ENCODE data around the gene SYTL2. TPM values are rescaled to one million over a fixed set of nuclear protein-coding genes. Genes with fewer than 3 reads are reported as not detected.
"Not testable (repeated sequence)": the region's sequence is repeated elsewhere in the genome, so short reads cannot be mapped to it uniquely, and the experiment has no call there.

Gene SYTL2
- total RNA-seq, 2 experiments from 2014 or later: 5.8 to 7.6 TPM

DNA sequence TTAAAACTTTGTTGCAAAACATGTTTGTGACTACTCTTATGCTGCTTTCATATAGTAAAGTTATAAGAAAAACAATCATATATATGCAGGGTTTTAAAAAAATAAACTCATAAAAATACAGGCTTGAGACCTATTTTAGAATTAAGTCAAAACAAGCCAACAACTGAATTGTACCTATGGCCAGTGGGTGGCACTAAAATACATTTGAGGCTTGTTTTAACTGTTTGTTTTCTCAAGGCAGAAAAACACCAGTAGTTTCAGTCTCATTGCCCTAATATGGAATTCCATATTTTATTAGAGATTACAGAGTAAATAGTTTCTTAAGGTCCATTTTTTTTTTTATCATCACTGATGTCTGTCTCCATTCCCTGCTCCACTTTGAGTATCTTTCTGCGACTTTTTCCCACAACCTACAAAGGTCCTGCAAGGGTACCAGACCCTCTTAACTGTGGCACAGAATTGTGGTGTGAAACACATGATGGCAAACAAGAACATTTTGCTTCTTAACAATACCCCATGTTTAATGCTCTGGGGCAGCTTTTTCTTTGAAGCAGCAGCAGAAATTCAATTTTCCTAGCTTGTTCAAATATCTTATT, 116.5 kb downstream of the SYTL2 start:
- H3K27ac Mint-ChIP-seq: no peak overlapping the region
- H3K27me3 Mint-ChIP-seq: no peaks in the 10 kb centered on the region
- H3K4me3 Mint-ChIP-seq: no peak overlapping the region
- DNase-seq: no peak
- peaks cover 15% of the 10 kb centered on the region for H3K4me1 Mint-ChIP-seq
- H3K36me3 Mint-ChIP-seq: peaks cover under 1% of the 10 kb centered on the region
- no peaks in the 10 kb centered on the region for H3K9me3 Mint-ChIP-seq

DNA sequence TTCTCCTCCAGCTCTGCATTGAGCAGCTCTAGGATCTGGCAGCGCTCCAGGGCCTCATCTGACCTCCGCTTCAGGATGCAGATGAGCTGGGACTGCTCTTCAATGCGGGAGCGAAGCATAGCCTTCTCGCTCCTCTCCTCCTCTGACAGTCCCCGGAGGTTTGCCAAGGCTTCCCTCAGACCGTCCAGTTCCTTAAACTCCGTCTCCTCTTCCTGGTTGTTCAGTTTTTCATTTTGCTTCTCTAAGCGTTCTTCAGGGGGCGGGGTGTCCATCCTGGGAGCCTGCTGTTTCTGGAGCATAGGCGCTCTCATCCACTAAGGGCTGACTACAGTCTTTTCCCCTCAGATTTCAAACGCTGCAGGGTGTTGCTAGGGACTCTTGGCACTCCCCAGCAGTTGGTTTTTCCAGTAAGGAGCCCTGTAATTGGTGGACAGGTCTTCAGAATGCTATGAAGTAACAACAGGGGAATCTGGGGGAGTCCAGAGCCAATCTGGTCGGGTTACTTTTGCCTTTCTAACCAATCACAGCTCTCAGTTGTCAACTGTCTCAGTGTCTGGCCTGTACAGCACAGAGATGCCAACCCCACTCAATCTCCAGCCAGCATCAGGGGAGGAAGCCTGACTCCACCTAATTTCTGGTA, 125.0 kb downstream of the SYTL2 start, which contains the start of gene CCDC89:
CCDC89 (minus strand) TSS at position 376 of the 640 bp plus-strand sequence; CDS start at position 311, 65 bp downstream.
- Mint-ChIP-seq H3K9me3 (no peaks in the 10 kb centered on the region), H3K27me3 (no peaks in the 10 kb centered on the region), H3K4me1 (peaks cover 11% of the 10 kb centered on the region), H3K4me3 (no peak within 1 kb of the TSS), H3K27ac (no peak within 1 kb of the TSS), H3K36me3 (peaks cover 5% of the 10 kb centered on the region)
- DNase-seq: no peak

- H3K4me3 Mint-ChIP-seq: no peak overlapping the region
- H3K9me3 Mint-ChIP-seq: no peaks in the 10 kb centered on the region
- no peak for DNase-seq
- no peaks in the 10 kb centered on the region for H3K27me3 Mint-ChIP-seq
- H3K4me1 Mint-ChIP-seq: peaks cover 11% of the 10 kb centered on the region
- H3K36me3 Mint-ChIP-seq: peaks cover 5% of the 10 kb centered on the region
- no peak overlapping the region for H3K27ac Mint-ChIP-seq
These were observed 125.7 kb downstream of the SYTL2 start for GRCh38 chr11:85685125-85685819.

GRCh38 chr11:85682330-85683305, 128.3 kb downstream of the SYTL2 start:
- H3K9me3 Mint-ChIP-seq: no peaks in the 10 kb centered on the region
- H3K4me3 Mint-ChIP-seq: peak overlapping the region; percentile 82
- DNase-seq: peak; percentile 80
- peak overlapping the region; percentile 86 for H3K27ac Mint-ChIP-seq
- H3K27me3 Mint-ChIP-seq: no peaks in the 10 kb centered on the region
- H3K36me3 Mint-ChIP-seq: peaks cover 5% of the 10 kb centered on the region
- H3K4me1 Mint-ChIP-seq: peaks cover 11% of the 10 kb centered on the region

- Mint-ChIP-seq H3K27ac (no peak overlapping the region), H3K27me3 (no peaks in the 10 kb centered on the region), H3K36me3 (peaks cover 5% of the 10 kb centered on the region), H3K4me1 (peaks cover 11% of the 10 kb centered on the region), H3K9me3 (no peaks in the 10 kb centered on the region), H3K4me3 (no peak overlapping the region)
- no peak for DNase-seq
These were observed 130.0 kb downstream of the SYTL2 start for GRCh38 chr11:85680897-85681296.

DNA sequence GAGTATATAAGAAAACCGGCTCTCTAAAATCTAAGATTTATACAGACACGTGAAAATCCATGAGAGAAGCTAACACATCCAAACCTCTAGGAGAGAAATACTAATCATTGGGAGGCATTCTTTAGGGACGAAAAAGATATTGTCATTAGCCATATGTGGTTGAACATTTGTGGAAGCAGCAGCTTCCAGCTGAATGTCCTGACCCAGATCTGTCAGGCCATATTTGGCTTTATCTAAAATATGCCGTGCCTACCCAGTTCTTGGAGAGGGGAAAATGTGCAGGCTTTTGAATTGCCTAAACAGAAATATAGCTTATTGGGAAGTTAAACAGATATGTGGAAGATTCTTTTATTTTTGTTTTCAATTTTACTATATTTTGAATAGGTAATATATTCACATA, 131.4 kb downstream of the SYTL2 start:
- peaks cover 11% of the 10 kb centered on the region for H3K4me1 Mint-ChIP-seq
- no peak overlapping the region for H3K4me3 Mint-ChIP-seq
- no peak overlapping the region for H3K27ac Mint-ChIP-seq
- no peaks in the 10 kb centered on the region for H3K27me3 Mint-ChIP-seq
- H3K36me3 Mint-ChIP-seq: peaks cover 5% of the 10 kb centered on the region
- no peak for DNase-seq
- H3K9me3 Mint-ChIP-seq: no peaks in the 10 kb centered on the region

GRCh38 chr11:85673393-85673792, 137.5 kb downstream of the SYTL2 start:
- H3K27ac Mint-ChIP-seq: no peak overlapping the region
- no peak for DNase-seq
- H3K4me3 Mint-ChIP-seq: no peak overlapping the region
- no peaks in the 10 kb centered on the region for H3K4me1 Mint-ChIP-seq
- no peaks in the 10 kb centered on the region for H3K36me3 Mint-ChIP-seq
- no peaks in the 10 kb centered on the region for H3K9me3 Mint-ChIP-seq
- no peaks in the 10 kb centered on the region for H3K27me3 Mint-ChIP-seq

- Mint-ChIP-seq H3K4me1 (no peaks in the 10 kb centered on the region), H3K4me3 (no peak overlapping the region), H3K27me3 (no peaks in the 10 kb centered on the region), H3K9me3 (no peaks in the 10 kb centered on the region), H3K36me3 (no peaks in the 10 kb centered on the region), H3K27ac (no peak overlapping the region)
- DNase-seq: no peak
These were observed 138.6 kb downstream of the SYTL2 start for GRCh38 chr11:85672105-85672902.

- not testable (repeated sequence) for DNase-seq, H3K4me1 Mint-ChIP-seq, H3K9me3 Mint-ChIP-seq, H3K4me3 Mint-ChIP-seq, H3K27me3 Mint-ChIP-seq, H3K36me3 Mint-ChIP-seq, H3K27ac Mint-ChIP-seq
These were observed 139.8 kb downstream of the SYTL2 start for GRCh38 chr11:85670949-85671663.

DNA sequence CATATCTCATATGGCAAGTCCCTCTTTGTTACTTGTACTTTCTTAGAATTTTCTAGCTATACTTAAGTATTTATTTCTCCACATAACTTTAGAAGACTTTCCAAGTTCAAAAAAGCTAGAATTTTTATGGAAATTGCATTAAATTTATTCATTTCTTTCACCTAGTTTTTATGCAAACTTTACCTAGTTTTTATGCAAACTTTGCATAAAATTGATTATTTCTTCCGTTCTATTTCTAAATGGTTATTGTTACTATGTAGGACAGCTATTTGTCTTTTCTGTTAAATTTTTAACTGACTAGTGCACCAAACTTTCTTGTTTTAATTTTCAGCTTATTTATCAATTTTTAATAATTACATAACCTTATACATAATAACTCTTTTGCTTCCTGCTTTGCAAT, 142.8 kb downstream of the SYTL2 start:
- DNase-seq: no peak
- peaks cover 8% of the 10 kb centered on the region for H3K4me1 Mint-ChIP-seq
- peaks cover 10% of the 10 kb centered on the region for H3K36me3 Mint-ChIP-seq
- no peak overlapping the region for H3K4me3 Mint-ChIP-seq
- H3K27ac Mint-ChIP-seq: no peak overlapping the region
- peaks cover 3% of the 10 kb centered on the region for H3K27me3 Mint-ChIP-seq
- no peaks in the 10 kb centered on the region for H3K9me3 Mint-ChIP-seq

DNA sequence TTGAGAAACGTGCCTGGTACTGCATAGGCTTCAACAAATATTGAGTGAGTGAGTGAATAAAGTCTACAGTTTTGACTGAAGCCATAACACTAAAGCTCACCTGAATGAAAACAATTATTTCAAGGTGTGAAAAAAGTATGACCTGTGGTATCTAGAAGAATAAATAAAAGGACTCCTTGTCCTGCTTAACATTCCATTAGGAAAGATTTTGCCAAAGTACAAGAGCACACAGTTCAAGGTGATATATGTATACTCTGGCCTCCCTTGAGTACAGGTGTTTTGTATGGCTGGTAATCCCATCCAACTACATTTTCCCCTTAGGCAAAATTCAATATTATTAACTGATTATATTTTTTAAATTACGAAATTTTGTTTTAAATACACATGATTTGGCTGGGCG, 144.3 kb downstream of the SYTL2 start:
- H3K9me3 Mint-ChIP-seq: no peaks in the 10 kb centered on the region
- no peak overlapping the region for H3K27ac Mint-ChIP-seq
- H3K36me3 Mint-ChIP-seq: peaks cover 15% of the 10 kb centered on the region
- no peak for DNase-seq
- peaks cover 8% of the 10 kb centered on the region for H3K4me1 Mint-ChIP-seq
- peaks cover 3% of the 10 kb centered on the region for H3K27me3 Mint-ChIP-seq
- no peak overlapping the region for H3K4me3 Mint-ChIP-seq

GRCh38 chr11:85665733-85666132, 145.2 kb downstream of the SYTL2 start:
- H3K36me3 Mint-ChIP-seq: peaks cover 24% of the 10 kb centered on the region
- H3K27me3 Mint-ChIP-seq: peaks cover 3% of the 10 kb centered on the region
- H3K4me1 Mint-ChIP-seq: peaks cover 16% of the 10 kb centered on the region
- peak overlapping the region; percentile 98 for H3K27ac Mint-ChIP-seq
- no peak for DNase-seq
- peak overlapping the region; percentile 98 for H3K4me3 Mint-ChIP-seq
- no peaks in the 10 kb centered on the region for H3K9me3 Mint-ChIP-seq

DNA sequence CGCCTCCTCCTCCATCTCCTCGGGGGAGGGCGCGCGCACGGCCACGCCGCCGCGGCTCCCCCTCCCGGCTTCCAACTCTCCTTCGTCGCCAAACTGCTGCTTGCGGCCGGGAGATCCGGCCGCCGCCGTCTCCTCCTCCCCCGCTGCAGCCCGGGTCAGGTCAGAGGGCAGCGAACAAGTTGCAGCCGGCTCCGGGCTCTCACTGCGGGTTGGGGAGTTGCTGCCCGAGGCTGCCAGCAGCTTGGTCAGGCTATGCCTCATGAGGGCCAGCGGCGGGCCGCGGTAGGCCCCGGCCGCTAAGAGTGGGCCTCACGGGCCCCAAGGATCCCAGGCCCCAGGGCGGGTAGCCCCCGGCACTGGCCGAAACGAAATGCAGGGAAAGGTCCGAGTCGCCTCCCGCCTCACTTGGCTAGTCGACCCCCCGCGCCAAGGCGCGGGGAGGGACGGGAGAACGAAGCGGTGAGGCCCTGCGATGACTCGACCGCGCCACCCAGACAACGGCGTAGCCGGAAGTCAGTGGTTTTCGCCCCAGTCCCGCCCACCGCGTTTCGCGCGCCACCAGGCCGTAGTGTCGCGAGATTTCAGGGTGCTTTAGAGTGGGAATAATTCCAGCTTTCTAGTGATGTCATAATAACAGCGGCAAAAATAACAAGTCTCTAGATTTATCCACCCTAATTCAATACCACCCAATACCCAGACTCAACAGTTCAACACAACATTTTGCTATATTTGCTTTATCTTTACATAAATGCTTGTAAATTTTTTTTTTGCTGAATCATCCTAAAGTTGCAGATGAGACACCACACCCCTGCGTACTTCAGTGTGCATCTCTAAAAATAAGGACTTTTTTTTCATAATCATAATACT, 146.1 kb downstream of the SYTL2 start, which contains the start of gene CREBZF:
CREBZF (minus strand) TSS at position 515 of the 867 bp plus-strand sequence; CDS start at position 261, 254 bp downstream.
- Mint-ChIP-seq H3K36me3 (peaks cover 32% of the 10 kb centered on the region), H3K27ac (peak within 1 kb of the TSS; percentile 98), H3K27me3 (peaks cover 3% of the 10 kb centered on the region), H3K9me3 (no peaks in the 10 kb centered on the region), H3K4me3 (peak within 1 kb of the TSS; percentile 98), H3K4me1 (peaks cover 24% of the 10 kb centered on the region)
- peak; percentile 95 for DNase-seq
